H1 (cell line): Measurements from ENCODE around the gene FBXL16. TPM values are rescaled to one million over a fixed set of nuclear protein-coding genes. Genes with fewer than 3 reads are reported as not detected.
A peak's percentile ranks its signal among the peaks of the same experiment; 100 is the strongest.

Source experiments
- CTCF ChIA-PET: fragments of 300-600 bp; sonication (Branson Sonifier 250); formaldehyde crosslinking; loops from one replicate; lab custom pipeline; 2021; ENCODE audit not compliant: partially characterized antibody; lab: Charles Lee
- POLR2A ChIA-PET: fragments of 300-600 bp; sonication (Branson Sonifier 250); formaldehyde crosslinking; loops from one replicate; lab custom pipeline; 2021; ENCODE audit warnings: inconsistent platforms; ENCODE audit not compliant: partially characterized antibody; lab: Charles Lee
- DNase-seq, 2 experiments: peaks; one replicate each; pipeline versions ENCODE4 v3.0.0 to v3.0.0-alpha.2; 2010 to 2022; ENCODE audit warnings: low spot score in 2 of 2, low read depth in 1 of 2, mixed read lengths in 1 of 2
- FAIRE-seq: peaks from 2 replicates; lab custom pipeline; 2011; peaks lifted over from hg19 to GRCh38; lab: Jason Lieb, UNC
- H2AFZ ChIP-seq: 2 replicates; pipeline ENCODE4 v1.8.1; 2012; ENCODE audit warnings: low read length, inconsistent platforms
- H2AK5ac ChIP-seq: 2 replicates; pipeline ENCODE4 v1.6.1; 2013; ENCODE audit warnings: low read depth, low read length
- H2BK120ac ChIP-seq: replicated peaks from 2 replicates; pipeline ENCODE3; 2013; ENCODE audit warnings: low read depth, low read length, inconsistent platforms
- H2BK12ac ChIP-seq: 2 replicates; pipeline ENCODE4 v1.6.1; 2013; ENCODE audit warnings: low read depth, low read length
- H2BK15ac ChIP-seq: 2 replicates; pipeline ENCODE4 v1.6.1; 2013; ENCODE audit warnings: low read length
- H2BK20ac ChIP-seq: 2 replicates; pipeline ENCODE4 v1.6.1; 2013; ENCODE audit warnings: low read length
- H2BK5ac ChIP-seq: 2 replicates; pipeline ENCODE4 v1.6.1; 2013; ENCODE audit warnings: low read depth, low read length
- H3K14ac ChIP-seq: 2 replicates; pipeline ENCODE4 v1.6.1; 2013; ENCODE audit warnings: inconsistent platforms; ENCODE audit not compliant: insufficient read length
- H3K18ac ChIP-seq: 2 replicates; pipeline ENCODE4 v1.6.1; 2013; ENCODE audit warnings: low read length; ENCODE audit errors: extremely low read depth
- H3K23ac ChIP-seq: 2 replicates; pipeline ENCODE4 v1.6.1; 2013; ENCODE audit warnings: inconsistent platforms; ENCODE audit not compliant: insufficient read length
- H3K23me2 ChIP-seq: 2 replicates; pipeline ENCODE4 v1.6.1; 2013; ENCODE audit warnings: low read depth, low read length
- H3K27ac ChIP-seq: 2 replicates; pipeline ENCODE4 v1.6.1; 2011; ENCODE audit warnings: low read depth, low read length, inconsistent platforms
- H3K27me3 ChIP-seq, 4 experiments: replicated peaks in 1 of 4; 1 replicate in 1 of 4; 2 replicates in 3 of 4; pipeline versions ENCODE4 v1.6.1 to v1.8.1; 2011 to 2013; ENCODE audit warnings: low read length in 3 of 4, mild to moderate bottlenecking in 3 of 4, inconsistent platforms in 2 of 4, mixed read lengths in 2 of 4, moderate library complexity in 1 of 4; ENCODE audit not compliant: control insufficient read depth in 3 of 4, insufficient read depth in 3 of 4; ENCODE audit errors: extremely low read depth in 1 of 4
- H3K36me3 ChIP-seq, 4 experiments: 2 replicates each; pipeline versions ENCODE4 v1.6.1 to v1.8.1; 2011 to 2013; ENCODE audit warnings: mild to moderate bottlenecking in 4 of 4, low read length in 3 of 4, moderate library complexity in 2 of 4, control low read depth in 1 of 4, inconsistent platforms in 1 of 4; ENCODE audit not compliant: insufficient read depth in 4 of 4, control insufficient read depth in 2 of 4
- H3K4ac ChIP-seq: replicated peaks from 2 replicates; pipeline ENCODE3; 2013; ENCODE audit warnings: low read length, low read depth, mixed read lengths, inconsistent platforms; ENCODE audit not compliant: insufficient read length
- H3K4me1 ChIP-seq, 4 experiments: replicated peaks in 1 of 4; 1 replicate in 1 of 4; 2 replicates in 3 of 4; pipeline versions ENCODE4 v1.6.1 to v1.8.1; 2011 to 2013; ENCODE audit warnings: low read length in 3 of 4, inconsistent platforms in 2 of 4, mixed read lengths in 1 of 4; ENCODE audit not compliant: insufficient read depth in 4 of 4, control insufficient read depth in 3 of 4
- H3K4me2 ChIP-seq, 2 experiments: 2 replicates each; pipeline versions ENCODE4 v1.6.1 to v1.8.1; 2011 to 2013; ENCODE audit warnings: low read depth in 2 of 2, low read length in 2 of 2, control low read depth in 1 of 2, inconsistent platforms in 1 of 2, mild to moderate bottlenecking in 1 of 2; ENCODE audit not compliant: insufficient read depth in 1 of 2
- H3K4me3 ChIP-seq, 4 experiments: fragments of 200-600, 300-600 bp in 1 of 4; sonication (generic), shearing (Covaris generic), sonication (Bioruptor Twin) in 1 of 4; 2 replicates each; pipeline versions ENCODE4 v1.5.1 to v1.8.1; 2011 to 2016; ENCODE audit warnings: low read length in 4 of 4, low read depth in 3 of 4, control low read depth in 2 of 4, inconsistent platforms in 2 of 4, mild to moderate bottlenecking in 2 of 4, mixed read lengths in 1 of 4, moderate library complexity in 1 of 4; ENCODE audit not compliant: insufficient read depth in 2 of 4; ENCODE audit errors: extremely low read depth in 1 of 4
- H3K56ac ChIP-seq: replicated peaks from 2 replicates; pipeline ENCODE3; 2013; ENCODE audit warnings: low read depth, mild to moderate bottlenecking, mixed read lengths, low read length, inconsistent platforms; ENCODE audit not compliant: insufficient read length
- H3K79me1 ChIP-seq: 2 replicates; pipeline ENCODE4 v1.6.1; 2013; ENCODE audit warnings: low read depth, low read length, control low read depth
- H3K79me2 ChIP-seq, 2 experiments: 2 replicates each; pipeline versions ENCODE4 v1.6.1 to v1.8.1; 2012 to 2013; ENCODE audit warnings: low read length in 2 of 2, mild to moderate bottlenecking in 2 of 2, inconsistent platforms in 1 of 2; ENCODE audit not compliant: insufficient read depth in 2 of 2, control insufficient read depth in 1 of 2
- H3K9ac ChIP-seq, 4 experiments: replicated peaks in 1 of 4; 1 replicate in 1 of 4; 2 replicates in 3 of 4; pipeline versions ENCODE4 v1.6.1 to v1.8.1; 2011 to 2013; ENCODE audit warnings: low read depth in 3 of 4, low read length in 3 of 4, control low read depth in 2 of 4, mild to moderate bottlenecking in 2 of 4, moderate library complexity in 2 of 4, inconsistent platforms in 1 of 4; ENCODE audit errors: extremely low read depth in 1 of 4
- H3K9me3 ChIP-seq, 2 experiments: 2 replicates each; pipeline versions ENCODE4 v1.6.1 to v1.8.1; 2012 to 2013; ENCODE audit warnings: mild to moderate bottlenecking in 2 of 2, moderate library complexity in 2 of 2, control low read depth in 1 of 2, inconsistent platforms in 1 of 2, low read depth in 1 of 2, low read length in 1 of 2, mixed read lengths in 1 of 2; ENCODE audit not compliant: insufficient read depth in 2 of 2
- H4K20me1 ChIP-seq, 2 experiments: replicated peaks in 1 of 2; 2 replicates each; pipeline versions ENCODE3 to v1.8.1; 2011 to 2013; ENCODE audit warnings: inconsistent platforms in 2 of 2, low read length in 2 of 2, mild to moderate bottlenecking in 1 of 2; ENCODE audit not compliant: insufficient read depth in 2 of 2, control insufficient read depth in 1 of 2
- H4K5ac ChIP-seq: 2 replicates; pipeline ENCODE4 v1.6.1; 2013; ENCODE audit warnings: low read length, low read depth, mixed read lengths, inconsistent platforms; ENCODE audit not compliant: insufficient read length
- H4K8ac ChIP-seq: 2 replicates; pipeline ENCODE4 v1.8.0; 2013; ENCODE audit warnings: mild to moderate bottlenecking, moderate library complexity, low read length, inconsistent platforms; ENCODE audit not compliant: insufficient read depth; ENCODE audit errors: extremely low read depth
- H4K91ac ChIP-seq: replicated peaks from 2 replicates; pipeline ENCODE3; 2013; ENCODE audit warnings: low read length, mixed read lengths, inconsistent platforms; ENCODE audit not compliant: insufficient read length
- EP300 ChIP-seq, 2 experiments: IDR thresholded peaks; 1 replicate in 1 of 2; 2 replicates in 1 of 2; pipeline ENCODE4 v1.6.1; 2011 to 2012; ENCODE audit warnings: low read depth in 2 of 2, low read length in 2 of 2, mild to moderate bottlenecking in 2 of 2, borderline replicate concordance in 1 of 2, inconsistent platforms in 1 of 2, moderate library complexity in 1 of 2
- MAX ChIP-seq: IDR thresholded peaks from 2 replicates; pipeline ENCODE4 v1.6.1; 2012; ENCODE audit warnings: inconsistent platforms
- WGBS, 2 experiments: shearing (Covaris generic) in 1 of 2; methylation state at CpG; one replicate each; pipeline versions ENCODE4 v1.1.6 to v1.1.7; 2013 to 2015; ENCODE audit warnings: low lambda C conversion rate in 2 of 2, mixed read lengths in 2 of 2, inconsistent platforms in 1 of 2, low coverage in 1 of 2, missing lambda C conversion rate in 1 of 2; ENCODE audit not compliant: insufficient replicate concordance in 2 of 2, insufficient coverage in 1 of 2, insufficient read length in 1 of 2; ENCODE audit errors: extremely low coverage in 1 of 2, missing lambda C conversion rate in 1 of 2; 5-methylcytosine and 5-hydroxymethylcytosine counted together
- polyA plus RNA-seq, 7 experiments: library from polyadenylated mRNA; depleted of rRNA in 3 of 7; stranded (reverse) in 5 of 7; unstranded in 2 of 7; fragments of >200 nt in 5 of 7; fragments of 200-250 nt in 2 of 7; gene quantifications; 1 replicate in 5 of 7; 2 replicates in 1 of 7; 4 replicates in 1 of 7; pipeline versions ENCODE4 v1.2.1 to v1.2.3, GENCODE V29; 2011 to 2013; ENCODE audit warnings: missing spikeins in 2 of 7, mixed read lengths in 2 of 7
- total RNA-seq: library from RNA; stranded (reverse); fragmentation: NEBNext Ultra II Directional; extraction: Animal tissue kit (Norgen Biotek cat#: 25700); gene quantifications from 2 replicates; pipeline ENCODE4 v1.2.1, GENCODE V29; 2021

The FBXL16 gene
- total and polyA plus RNA-seq, 2 of the 8 experiments (the other 6 are each of a cell fraction or from before 2014, with no cell fraction given), result 12.5 to 12.8 TPM

GRCh38 chr16:693364-693763 is 12.2 kb downstream of the FBXL16 start:
- no peak for TF ChIP-seq EP300 (IDR thresholded peaks at IDR 0.05; ENCODE audit: borderline replicate concordance in 1 of 2, low read depth in 2 of 2, low read length in 2 of 2)
- TF ChIP-seq MAX, result peak; percentile 28; the same call in 1 of the 2 replicates
- TF ChIP-seq, all 59 proteins: peak for 1
- H3K79me2 ChIP-seq, result no peaks in the 10 kb centered on the region
- H3K4me2 ChIP-seq, result peak overlapping the region; percentile 87 to 95
- H2BK12ac ChIP-seq, result no peak overlapping the region
- H3K4me3 ChIP-seq, result peak overlapping the region in 3 of 4 experiments; percentile 43 to 78 (median 48); a peak in 5 of 8 replicates
- DNase-seq, result peak in 1 of 2 experiments; percentile 56
- no peaks in the 10 kb centered on the region for H3K36me3 ChIP-seq
- no peak overlapping the region for H2BK15ac ChIP-seq
- 72% methylated on average over 16 of the region's 22 CpGs; no CpG with 5 or more reads in 1 of the 2 experiments for WGBS, 2 experiments
- peaks cover 15% of the 10 kb centered on the region for H3K23me2 ChIP-seq
- H4K20me1 ChIP-seq, result peaks cover 0 to 10% of the 10 kb centered on the region in 2 experiments
- H3K23ac ChIP-seq, result no peak overlapping the region
- ChIA-PET CTCF (interaction anchor here (0.9 to 2.0 kb wide), 4 partner anchors 12 to 92 kb away, joined by 3 to 7 read pairs (median 5); no protein-coding TSS in a partner anchor), POLR2A (interaction anchor here (1.1 to 4.6 kb wide), 4 partner anchors 11 to 39 kb away, joined by 3 to 48 read pairs (median 6); partner anchors contain the start of genes ANTKMT, JMJD8, RHBDL1 and STUB1)
- H3K4ac ChIP-seq, result no peak overlapping the region
- H4K8ac ChIP-seq, result no peak overlapping the region; the same call in 1 of the 2 replicates
- no peak for FAIRE-seq
- H3K56ac ChIP-seq, result no peak overlapping the region
- no peaks in the 10 kb centered on the region for H3K9me3 ChIP-seq
- peaks cover 4% of the 10 kb centered on the region; the same call in 1 of the 2 replicates for H3K79me1 ChIP-seq
- H3K18ac ChIP-seq, result no peak overlapping the region; the same call in 1 of the 2 replicates
- no peak overlapping the region for H3K27ac ChIP-seq
- H2AK5ac ChIP-seq, result peak overlapping the region; percentile 65; the same call in 1 of the 2 replicates
- no peak overlapping the region for H2BK20ac ChIP-seq
- H3K9ac ChIP-seq, result no peak overlapping the region
- no peak overlapping the region for H2BK120ac ChIP-seq
- H4K5ac ChIP-seq, result no peak overlapping the region
- peaks cover 0 to 23% (median 15%) of the 10 kb centered on the region in 4 experiments; a peak in 5 of 7 replicates for H3K4me1 ChIP-seq
- peaks cover 1 to 56% (median 36%) of the 10 kb centered on the region in 4 experiments for H3K27me3 ChIP-seq
- H2AFZ ChIP-seq, result no peak overlapping the region
- H2BK5ac ChIP-seq, result no peak overlapping the region
- H4K91ac ChIP-seq, result no peak overlapping the region
- no peak overlapping the region for H3K14ac ChIP-seq
